Hepatocyte (in vitro differentiated cells): ENCODE measurements around the gene RENBP. TPM values are rescaled to one million over a fixed set of nuclear protein-coding genes. Genes with fewer than 3 reads are reported as not detected.

ENCODE experiments used
- DNase-seq: peaks from one replicate; pipeline ENCODE4 v3.0.0-alpha.2; 2016; ENCODE audit warnings: low spot score
- H2AFZ ChIP-seq: fragments of 200-600 bp; sonication (generic); 2 replicates; pipeline ENCODE4 v1.6.0; 2016; ENCODE audit warnings: antibody characterized with exemption, mild to moderate bottlenecking
- H3K27ac ChIP-seq: fragments of 200-600 bp; sonication (generic); 2 replicates; pipeline ENCODE4 v1.5.1; 2016; ENCODE audit warnings: mild to moderate bottlenecking
- H3K27me3 ChIP-seq: fragments of 200-600 bp; sonication (generic); 2 replicates; pipeline ENCODE4 v1.6.1; 2016
- H3K36me3 ChIP-seq: fragments of 200-600 bp; sonication (generic); replicated peaks from 2 replicates; pipeline ENCODE4 v1.5.1; 2016; ENCODE audit warnings: low read depth; ENCODE audit not compliant: insufficient read depth
- H3K4me1 ChIP-seq: fragments of 200-600 bp; sonication (generic); 2 replicates; pipeline ENCODE4 v1.5.1; 2016; ENCODE audit warnings: mild to moderate bottlenecking, moderate library complexity; ENCODE audit not compliant: insufficient read depth
- H3K4me2 ChIP-seq: fragments of 200-600 bp; sonication (generic); 2 replicates; pipeline ENCODE4 v1.6.0; 2016
- H3K4me3 ChIP-seq: fragments of 200-600 bp; sonication (generic); 2 replicates; pipeline ENCODE4 v1.5.1; 2016; ENCODE audit warnings: mild to moderate bottlenecking
- H3K79me2 ChIP-seq: fragments of 200-600 bp; sonication (generic); 2 replicates; pipeline ENCODE4 v1.6.0; 2017; ENCODE audit warnings: mild to moderate bottlenecking
- H3K9me2 ChIP-seq: fragments of 200-600 bp; sonication (generic); replicated peaks from 2 replicates; pipeline ENCODE4 v1.6.0; 2017; ENCODE audit warnings: mild to moderate bottlenecking; ENCODE audit not compliant: insufficient read depth
- H3K9me3 ChIP-seq: fragments of 200-600 bp; sonication (generic); 2 replicates; pipeline ENCODE4 v1.5.1; 2016; ENCODE audit warnings: low read depth, mild to moderate bottlenecking
- H4K20me1 ChIP-seq: fragments of 200-600 bp; sonication (generic); 2 replicates; pipeline ENCODE4 v1.6.0; 2016; ENCODE audit warnings: mild to moderate bottlenecking; ENCODE audit not compliant: insufficient read depth, poor library complexity, severe bottlenecking
- EZH2 ChIP-seq: fragments of 200-600 bp; sonication (generic); IDR thresholded peaks from 2 replicates; pipeline ENCODE4 v1.6.1; 2016; ENCODE audit warnings: antibody characterized with exemption, mild to moderate bottlenecking, borderline replicate concordance
- EZH2phosphoT487 ChIP-seq: fragments of 200-600 bp; sonication (generic); IDR thresholded peaks from one replicate; pipeline ENCODE4 v1.6.1; 2018; ENCODE audit warnings: antibody characterized with exemption, mild to moderate bottlenecking, low read depth, moderate library complexity; ENCODE audit not compliant: unreplicated experiment, severe bottlenecking
- WGBS: methylation state at CpG from one replicate; pipeline ENCODE4 v1.1.6; 2016; ENCODE audit warnings: low lambda C conversion rate; ENCODE audit errors: missing lambda C conversion rate; 5-methylcytosine and 5-hydroxymethylcytosine counted together
- polyA plus RNA-seq: library from polyadenylated mRNA; unstranded; fragments of >200 nt; fragmentation: Nextera tagmentation; extraction: Ambion mirVana; gene quantifications from 2 replicates; pipeline ENCODE4 v1.2.1, GENCODE V29; 2016
- total RNA-seq: library from RNA; depleted of rRNA; stranded (reverse); fragments of >200 nt; gene quantifications from 2 replicates; pipeline ENCODE4 v1.2.3, GENCODE V29; 2014
- TF ChIP-seq, protein P1 (sequence below): fragments of 200-600 bp; sonication (generic); IDR thresholded peaks from 2 replicates; pipeline ENCODE4 v1.5.1; 2016; ENCODE audit warnings: antibody characterized with exemption, mild to moderate bottlenecking; ENCODE audit not compliant: poor library complexity

RENBP gene
- total and polyA plus RNA-seq, 2 experiments from 2014 or later, result 5.8 to 22.8 TPM

DNA sequence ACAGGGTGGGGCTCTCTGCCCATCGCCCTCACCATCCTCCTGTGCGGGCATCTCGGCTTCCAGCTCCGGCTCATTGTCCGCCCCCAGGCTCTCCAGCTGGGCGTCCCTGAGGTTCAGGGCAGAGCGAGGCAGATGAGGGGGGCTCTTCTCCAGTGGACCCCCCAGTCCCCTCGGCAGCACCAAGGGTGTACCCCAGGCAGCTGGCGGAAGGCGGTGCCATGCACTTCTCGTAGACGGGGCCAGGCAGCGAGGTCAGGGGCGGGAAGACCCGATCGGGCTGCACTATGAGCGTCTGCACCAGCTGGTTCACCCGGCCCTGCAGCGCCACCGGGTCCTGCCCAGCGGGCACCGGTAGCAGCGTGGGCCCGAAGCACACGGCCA, 34.5 kb downstream of the RENBP start:
- Histone ChIP-seq H3K4me1 (no peaks in the 10 kb centered on the region), H3K9me3 (no peaks in the 10 kb centered on the region), H3K9me2 (no peaks in the 10 kb centered on the region), H3K36me3 (no peaks in the 10 kb centered on the region), H3K4me3 (no peak overlapping the region), H4K20me1 (no peaks in the 10 kb centered on the region), H3K4me2 (no peak overlapping the region), H3K79me2 (no peaks in the 10 kb centered on the region), H3K27ac (no peak overlapping the region), H2AFZ (no peak overlapping the region), H3K27me3 (no peaks in the 10 kb centered on the region)
- 92% methylated on average over 21 of the region's 25 CpGs for WGBS
- TF ChIP-seq EZH2, result no peak
- TF ChIP-seq, protein P1, sequence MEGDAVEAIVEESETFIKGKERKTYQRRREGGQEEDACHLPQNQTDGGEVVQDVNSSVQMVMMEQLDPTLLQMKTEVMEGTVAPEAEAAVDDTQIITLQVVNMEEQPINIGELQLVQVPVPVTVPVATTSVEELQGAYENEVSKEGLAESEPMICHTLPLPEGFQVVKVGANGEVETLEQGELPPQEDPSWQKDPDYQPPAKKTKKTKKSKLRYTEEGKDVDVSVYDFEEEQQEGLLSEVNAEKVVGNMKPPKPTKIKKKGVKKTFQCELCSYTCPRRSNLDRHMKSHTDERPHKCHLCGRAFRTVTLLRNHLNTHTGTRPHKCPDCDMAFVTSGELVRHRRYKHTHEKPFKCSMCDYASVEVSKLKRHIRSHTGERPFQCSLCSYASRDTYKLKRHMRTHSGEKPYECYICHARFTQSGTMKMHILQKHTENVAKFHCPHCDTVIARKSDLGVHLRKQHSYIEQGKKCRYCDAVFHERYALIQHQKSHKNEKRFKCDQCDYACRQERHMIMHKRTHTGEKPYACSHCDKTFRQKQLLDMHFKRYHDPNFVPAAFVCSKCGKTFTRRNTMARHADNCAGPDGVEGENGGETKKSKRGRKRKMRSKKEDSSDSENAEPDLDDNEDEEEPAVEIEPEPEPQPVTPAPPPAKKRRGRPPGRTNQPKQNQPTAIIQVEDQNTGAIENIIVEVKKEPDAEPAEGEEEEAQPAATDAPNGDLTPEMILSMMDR, result no peak
- no peak for TF ChIP-seq EZH2phosphoT487
- no peak for DNase-seq

DNA sequence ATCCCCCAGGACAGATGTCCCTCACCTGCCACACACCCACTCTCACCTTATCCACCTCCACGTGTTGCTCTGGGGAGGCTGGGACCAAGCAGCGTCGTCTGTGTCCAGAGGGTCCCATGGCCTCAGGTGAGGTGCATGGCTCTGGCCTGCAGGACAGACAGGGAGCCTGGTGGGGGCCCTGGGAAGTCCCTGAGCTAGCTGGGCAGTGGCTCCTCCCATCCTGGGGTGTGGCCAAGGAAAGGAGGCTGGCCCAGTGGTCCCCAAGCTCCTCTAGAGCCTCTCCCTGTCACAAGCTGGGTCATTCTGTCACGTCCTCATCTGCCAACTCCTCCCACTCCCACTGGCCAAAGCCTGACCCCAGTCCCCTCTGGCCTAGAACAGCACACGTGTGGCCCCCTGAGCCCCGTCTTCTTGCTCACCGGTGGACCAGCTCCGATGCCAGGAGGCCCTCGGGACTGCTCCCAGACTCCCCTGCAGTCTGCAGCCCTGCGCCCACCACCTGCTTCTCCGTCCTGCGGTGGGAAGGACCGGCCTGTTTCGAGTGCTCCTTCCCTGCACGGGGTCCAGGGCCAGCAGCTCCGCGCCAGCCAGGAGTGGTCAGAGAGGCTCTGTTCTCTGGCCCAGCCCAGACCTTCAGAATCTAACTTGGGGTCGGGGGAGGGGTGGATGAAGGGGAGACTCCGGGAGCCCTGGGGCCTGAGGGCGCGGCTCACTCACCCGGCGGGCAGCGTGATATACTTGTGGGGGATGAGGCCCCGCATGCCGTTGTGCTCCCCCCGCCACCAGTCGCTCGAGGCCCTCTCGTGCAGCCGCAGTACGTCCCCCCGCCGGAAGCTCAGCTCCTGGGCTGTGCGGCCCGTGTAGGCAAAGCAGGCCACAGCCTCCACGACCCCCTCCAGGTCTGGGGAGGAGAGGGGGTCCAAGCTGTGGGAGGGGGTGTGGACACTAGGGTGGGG, 35.1 kb downstream of the RENBP start:
- H3K4me1 ChIP-seq, result no peaks in the 10 kb centered on the region
- H2AFZ ChIP-seq, result no peak overlapping the region
- TF ChIP-seq EZH2 (no peak), EZH2phosphoT487 (no peak)
- TF ChIP-seq, protein P1, result no peak
- no peak overlapping the region for H3K4me3 ChIP-seq
- H3K9me3 ChIP-seq, result no peaks in the 10 kb centered on the region
- no peaks in the 10 kb centered on the region for H3K9me2 ChIP-seq
- H3K4me2 ChIP-seq, result no peak overlapping the region
- DNase-seq, result no peak
- H3K79me2 ChIP-seq, result no peaks in the 10 kb centered on the region
- no peaks in the 10 kb centered on the region for H3K27me3 ChIP-seq
- H3K36me3 ChIP-seq, result no peaks in the 10 kb centered on the region
- no peaks in the 10 kb centered on the region for H4K20me1 ChIP-seq
- H3K27ac ChIP-seq, result no peak overlapping the region
- 82% methylated on average over 24 of the region's 37 CpGs for WGBS

DNA sequence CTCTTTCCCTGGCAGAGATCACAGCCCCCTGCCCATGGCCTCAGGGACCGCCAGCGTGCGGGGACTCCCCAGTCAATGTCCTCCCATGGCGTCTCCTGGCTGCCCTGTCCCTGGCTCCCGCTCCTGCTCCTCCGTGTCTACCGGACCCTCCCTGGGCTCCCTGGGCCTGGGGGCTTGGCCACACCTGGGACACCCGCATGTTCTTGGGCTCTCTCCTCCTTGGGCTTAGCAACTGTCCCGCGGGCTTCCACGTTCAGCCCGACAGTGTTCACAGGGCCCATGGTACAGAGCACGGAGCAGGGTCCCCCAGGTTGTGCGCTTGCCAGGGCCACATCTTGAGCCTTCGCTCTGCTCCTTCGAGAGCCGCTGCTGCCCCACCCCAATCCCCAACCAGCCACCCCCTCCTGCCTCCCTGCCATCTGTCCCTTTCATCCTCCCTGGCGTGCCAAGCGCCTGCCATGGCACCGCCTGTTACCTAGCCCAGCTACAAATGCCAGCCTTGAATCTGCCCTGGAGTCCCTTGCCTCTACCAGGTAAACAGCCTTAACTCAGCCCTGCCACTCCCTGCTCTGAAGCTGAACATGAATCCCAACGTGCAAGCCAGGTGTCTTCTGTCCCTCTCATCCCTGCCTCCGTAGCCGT, 36.1 kb downstream of the RENBP start:
- WGBS, result 90% methylated on average over 17 of the region's 23 CpGs
- Histone ChIP-seq H3K27me3 (no peaks in the 10 kb centered on the region), H3K4me2 (no peak overlapping the region), H3K27ac (no peak overlapping the region), H4K20me1 (no peaks in the 10 kb centered on the region), H3K9me3 (no peaks in the 10 kb centered on the region), H2AFZ (no peak overlapping the region), H3K36me3 (no peaks in the 10 kb centered on the region), H3K79me2 (no peaks in the 10 kb centered on the region), H3K4me1 (no peaks in the 10 kb centered on the region), H3K4me3 (no peak overlapping the region), H3K9me2 (no peaks in the 10 kb centered on the region)
- TF ChIP-seq EZH2, result no peak
- TF ChIP-seq, protein P1, result no peak
- TF ChIP-seq EZH2phosphoT487, result no peak
- no peak for DNase-seq
